HepG2 (cell line): ENCODE results near the gene SAP25. TPM values are rescaled to one million over a fixed set of nuclear protein-coding genes. Genes with fewer than 3 reads are reported as not detected.
A peak's percentile ranks its signal among the peaks of the same experiment; 100 is the strongest.

Experiments used
- FOXK2 ChIP-seq: fragments of 450-650 bp; IDR thresholded peaks from 2 replicates; pipeline ENCODE4 v1.6.1; 2016
- HOXA3 ChIP-seq: sonication (generic); formaldehyde crosslinking; IDR thresholded peaks from 2 replicates; pipeline ENCODE4 v1.5.0; 2020; ENCODE audit warnings: missing genetic modification reagents
- HOXA7 ChIP-seq: sonication (generic); formaldehyde crosslinking; IDR thresholded peaks from 2 replicates; pipeline ENCODE4 v1.8.1; 2022; ENCODE audit warnings: mild to moderate bottlenecking, missing genetic modification reagents, moderate library complexity
- KDM5A ChIP-seq: fragments of 200-600 bp; sonication (generic); IDR thresholded peaks from 2 replicates; pipeline ENCODE4 v1.7.0; 2018; ENCODE audit warnings: antibody characterized with exemption, mild to moderate bottlenecking, low read length, borderline replicate concordance
- MZF1 ChIP-seq: sonication (generic); formaldehyde crosslinking; IDR thresholded peaks from 2 replicates; pipeline ENCODE4 v1.8.1; 2023; ENCODE audit warnings: mild to moderate bottlenecking, missing genetic modification reagents, borderline replicate concordance
- NFATC3 ChIP-seq: sonication (generic); formaldehyde crosslinking; IDR thresholded peaks from 2 replicates; pipeline ENCODE4 v1.5.1; 2020; ENCODE audit warnings: mild to moderate bottlenecking, missing genetic modification reagents
- POLR2G ChIP-seq: fragments of 200-400 bp; formaldehyde crosslinking; IDR thresholded peaks from 2 replicates; pipeline ENCODE4 v1.6.1; 2018; ENCODE audit warnings: mild to moderate bottlenecking, low read depth, low read length, moderate library complexity
- RBM22 ChIP-seq: fragments of 200-400 bp; formaldehyde crosslinking; optimal IDR thresholded peaks from 2 replicates; pipeline ENCODE3; 2017; ENCODE audit warnings: mild to moderate bottlenecking, low read length, moderate library complexity
- TARDBP ChIP-seq: sonication (generic); formaldehyde crosslinking; IDR thresholded peaks from 2 replicates; pipeline ENCODE4 v1.8.0; 2022; ENCODE audit warnings: mild to moderate bottlenecking, missing genetic modification reagents
- ZBTB14 ChIP-seq: sonication (generic); formaldehyde crosslinking; IDR thresholded peaks from 2 replicates; pipeline ENCODE4 v1.4.0; 2020; ENCODE audit warnings: missing genetic modification reagents
- ZNF230 ChIP-seq: sonication (generic); formaldehyde crosslinking; IDR thresholded peaks from 2 replicates; pipeline ENCODE4 v1.4.0; 2020; ENCODE audit warnings: mild to moderate bottlenecking, missing genetic modification reagents
- ZNF333 ChIP-seq: sonication (generic); formaldehyde crosslinking; IDR thresholded peaks from 2 replicates; pipeline ENCODE4 v1.4.0; 2020; ENCODE audit warnings: mild to moderate bottlenecking, missing genetic modification reagents, borderline replicate concordance
- ZNF674 ChIP-seq: sonication (generic); formaldehyde crosslinking; IDR thresholded peaks from 2 replicates; pipeline ENCODE4 v1.5.0; 2020; ENCODE audit warnings: low read depth, mild to moderate bottlenecking, missing genetic modification reagents
- ZNF703 ChIP-seq: sonication (generic); formaldehyde crosslinking; IDR thresholded peaks from 2 replicates; pipeline ENCODE4 v1.5.1; 2020; ENCODE audit warnings: missing genetic modification reagents, mild to moderate bottlenecking, moderate library complexity, borderline replicate concordance
- ZNF766 ChIP-seq: sonication (generic); formaldehyde crosslinking; IDR thresholded peaks from 2 replicates; pipeline ENCODE4 v1.5.0; 2020; ENCODE audit warnings: missing genetic modification reagents, borderline replicate concordance
- ZNF83 ChIP-seq: sonication (generic); formaldehyde crosslinking; IDR thresholded peaks from 2 replicates; pipeline ENCODE4 v1.4.0; 2020; ENCODE audit warnings: missing genetic modification reagents, mild to moderate bottlenecking, borderline replicate concordance
- ZSCAN9 ChIP-seq: IDR thresholded peaks from 2 replicates; pipeline ENCODE4 v1.6.1; 2016; ENCODE audit warnings: borderline replicate concordance
- polyA plus RNA-seq, 8 experiments: library from polyadenylated mRNA; depleted of rRNA in 3 of 8; stranded (reverse) in 7 of 8; unstranded in 1 of 8; fragments of >200 nt; fragmentation: Illumina TruSeq in 4 of 8; extraction: Trizol in 4 of 8; gene quantifications; 2 replicates each; pipeline versions ENCODE4 v1.2.1 to v1.2.3, GENCODE V29; 2011 to 2016; ENCODE audit warnings: low read depth in 4 of 8, missing spikeins in 1 of 8, mixed read lengths in 1 of 8; ENCODE audit not compliant: insufficient read depth in 1 of 8
- total RNA-seq, 5 experiments: library from RNA; depleted of rRNA; stranded (reverse); fragments of >200 nt; fragmentation: Illumina TruSeq; extraction: Trizol; gene quantifications; 2 replicates each; pipeline ENCODE4 v1.2.3, GENCODE V29; 2016; ENCODE audit warnings: low read depth in 1 of 5
- TF ChIP-seq, protein P1 (sequence below): sonication (generic); formaldehyde crosslinking; IDR thresholded peaks from 2 replicates; pipeline ENCODE4 v1.4.0; 2020; ENCODE audit warnings: missing genetic modification reagents
- TF ChIP-seq, protein P2 (sequence below): sonication (generic); formaldehyde crosslinking; IDR thresholded peaks from 2 replicates; pipeline ENCODE4 v1.4.0; 2020; ENCODE audit warnings: mild to moderate bottlenecking, missing genetic modification reagents
- TF ChIP-seq, protein P3 (sequence below): sonication (generic); formaldehyde crosslinking; IDR thresholded peaks from 2 replicates; pipeline ENCODE4 v1.4.0; 2020; ENCODE audit warnings: missing genetic modification reagents
- TF ChIP-seq, protein P4 (sequence below): sonication (generic); formaldehyde crosslinking; IDR thresholded peaks from 2 replicates; pipeline ENCODE4 v1.8.0; 2022; ENCODE audit warnings: missing genetic modification reagents, mild to moderate bottlenecking, moderate library complexity, borderline replicate concordance

The SAP25 gene
- total and polyA plus RNA-seq, 2 of the 13 experiments (the other 11 are each of a cell fraction or from before 2014, with no cell fraction given) = 0.15 to 0.20 TPM

DNA sequence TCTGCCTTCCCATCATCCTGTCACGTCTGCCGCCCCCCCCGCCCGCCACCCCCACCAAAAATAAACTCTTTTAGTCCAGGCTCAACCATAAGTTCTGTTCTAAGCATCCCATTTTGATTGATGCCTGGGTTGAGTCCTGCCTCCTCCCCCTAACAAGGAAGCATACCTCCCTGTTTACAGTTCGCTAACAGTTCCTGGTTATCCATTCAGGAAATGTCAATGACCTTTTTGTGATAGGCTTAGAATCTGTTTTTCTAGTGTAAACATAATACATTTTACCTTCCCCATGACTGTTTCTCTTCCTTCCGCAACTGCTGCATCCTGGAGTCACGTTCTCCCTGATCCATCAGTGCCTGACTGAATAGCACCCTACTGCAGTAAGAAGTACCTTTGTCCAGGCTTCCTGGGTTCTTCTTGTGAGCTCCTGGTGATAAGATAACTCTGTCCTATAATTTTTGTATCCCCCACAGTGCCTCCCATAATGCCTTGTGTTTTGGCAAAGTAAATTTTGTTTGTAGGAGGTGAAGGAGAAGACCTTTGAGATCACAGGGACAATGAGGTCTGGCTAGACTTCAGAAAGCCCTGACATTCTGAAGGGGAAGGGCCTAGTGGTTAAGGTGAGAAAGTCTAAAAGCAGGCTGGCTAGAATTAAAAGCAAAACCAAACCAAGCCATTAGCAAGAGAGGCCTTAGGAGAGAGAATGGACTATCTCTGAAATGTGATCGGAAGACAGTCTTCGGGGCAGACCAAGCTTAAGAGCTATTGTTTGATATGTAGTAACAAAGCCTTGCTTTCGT, 27.4 kb downstream of the SAP25 start (continued):
- TF ChIP-seq, protein P1, sequence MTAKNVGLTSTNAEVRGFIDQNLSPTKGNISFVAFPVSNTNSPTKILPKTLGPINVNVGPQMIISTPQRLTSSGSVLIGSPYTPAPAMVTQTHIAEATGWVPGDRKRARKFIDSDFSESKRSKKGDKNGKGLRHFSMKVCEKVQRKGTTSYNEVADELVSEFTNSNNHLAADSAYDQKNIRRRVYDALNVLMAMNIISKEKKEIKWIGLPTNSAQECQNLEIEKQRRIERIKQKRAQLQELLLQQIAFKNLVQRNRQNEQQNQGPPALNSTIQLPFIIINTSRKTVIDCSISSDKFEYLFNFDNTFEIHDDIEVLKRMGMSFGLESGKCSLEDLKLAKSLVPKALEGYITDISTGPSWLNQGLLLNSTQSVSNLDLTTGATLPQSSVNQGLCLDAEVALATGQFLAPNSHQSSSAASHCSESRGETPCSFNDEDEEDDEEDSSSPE (CRISPR knock-in tag) = no peak
- TF ChIP-seq ZSCAN9 = peak; percentile 18
- TF ChIP-seq ZNF230 (CRISPR knock-in tag) = no peak
- no peak for TF ChIP-seq ZBTB14 (CRISPR knock-in tag)
- no peak for TF ChIP-seq ZNF766
- 0 out of 2 replicates have a peak, but pooled peaks have one; percentile 69 for TF ChIP-seq ZNF703 (CRISPR knock-in tag)
- no peak for TF ChIP-seq ZNF83 (CRISPR knock-in tag)
- TF ChIP-seq NFATC3 = no peak
- TF ChIP-seq ZNF333 (CRISPR knock-in tag) = no peak
- TF ChIP-seq, protein P2, sequence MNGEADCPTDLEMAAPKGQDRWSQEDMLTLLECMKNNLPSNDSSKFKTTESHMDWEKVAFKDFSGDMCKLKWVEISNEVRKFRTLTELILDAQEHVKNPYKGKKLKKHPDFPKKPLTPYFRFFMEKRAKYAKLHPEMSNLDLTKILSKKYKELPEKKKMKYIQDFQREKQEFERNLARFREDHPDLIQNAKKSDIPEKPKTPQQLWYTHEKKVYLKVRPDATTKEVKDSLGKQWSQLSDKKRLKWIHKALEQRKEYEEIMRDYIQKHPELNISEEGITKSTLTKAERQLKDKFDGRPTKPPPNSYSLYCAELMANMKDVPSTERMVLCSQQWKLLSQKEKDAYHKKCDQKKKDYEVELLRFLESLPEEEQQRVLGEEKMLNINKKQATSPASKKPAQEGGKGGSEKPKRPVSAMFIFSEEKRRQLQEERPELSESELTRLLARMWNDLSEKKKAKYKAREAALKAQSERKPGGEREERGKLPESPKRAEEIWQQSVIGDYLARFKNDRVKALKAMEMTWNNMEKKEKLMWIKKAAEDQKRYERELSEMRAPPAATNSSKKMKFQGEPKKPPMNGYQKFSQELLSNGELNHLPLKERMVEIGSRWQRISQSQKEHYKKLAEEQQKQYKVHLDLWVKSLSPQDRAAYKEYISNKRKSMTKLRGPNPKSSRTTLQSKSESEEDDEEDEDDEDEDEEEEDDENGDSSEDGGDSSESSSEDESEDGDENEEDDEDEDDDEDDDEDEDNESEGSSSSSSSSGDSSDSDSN (CRISPR knock-in tag) = no peak
- TF ChIP-seq TARDBP = peak; percentile 48
- TF ChIP-seq HOXA3 (CRISPR knock-in tag) = peak; percentile 19; the same call in 1 of the 2 replicates
- TF ChIP-seq RBM22 = peak; percentile 25
- TF ChIP-seq KDM5A = peak; percentile 21; the same call in 1 of the 2 replicates
- no peak for TF ChIP-seq HOXA7
- TF ChIP-seq ZNF674 (CRISPR knock-in tag) = no peak
- TF ChIP-seq FOXK2 = peak; percentile 95
- TF ChIP-seq MZF1 = no peak
- TF ChIP-seq, protein P3, sequence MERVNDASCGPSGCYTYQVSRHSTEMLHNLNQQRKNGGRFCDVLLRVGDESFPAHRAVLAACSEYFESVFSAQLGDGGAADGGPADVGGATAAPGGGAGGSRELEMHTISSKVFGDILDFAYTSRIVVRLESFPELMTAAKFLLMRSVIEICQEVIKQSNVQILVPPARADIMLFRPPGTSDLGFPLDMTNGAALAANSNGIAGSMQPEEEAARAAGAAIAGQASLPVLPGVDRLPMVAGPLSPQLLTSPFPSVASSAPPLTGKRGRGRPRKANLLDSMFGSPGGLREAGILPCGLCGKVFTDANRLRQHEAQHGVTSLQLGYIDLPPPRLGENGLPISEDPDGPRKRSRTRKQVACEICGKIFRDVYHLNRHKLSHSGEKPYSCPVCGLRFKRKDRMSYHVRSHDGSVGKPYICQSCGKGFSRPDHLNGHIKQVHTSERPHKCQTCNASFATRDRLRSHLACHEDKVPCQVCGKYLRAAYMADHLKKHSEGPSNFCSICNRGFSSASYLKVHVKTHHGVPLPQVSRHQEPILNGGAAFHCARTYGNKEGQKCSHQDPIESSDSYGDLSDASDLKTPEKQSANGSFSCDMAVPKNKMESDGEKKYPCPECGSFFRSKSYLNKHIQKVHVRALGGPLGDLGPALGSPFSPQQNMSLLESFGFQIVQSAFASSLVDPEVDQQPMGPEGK (CRISPR knock-in tag) = peak; percentile 74
- TF ChIP-seq, protein P4, sequence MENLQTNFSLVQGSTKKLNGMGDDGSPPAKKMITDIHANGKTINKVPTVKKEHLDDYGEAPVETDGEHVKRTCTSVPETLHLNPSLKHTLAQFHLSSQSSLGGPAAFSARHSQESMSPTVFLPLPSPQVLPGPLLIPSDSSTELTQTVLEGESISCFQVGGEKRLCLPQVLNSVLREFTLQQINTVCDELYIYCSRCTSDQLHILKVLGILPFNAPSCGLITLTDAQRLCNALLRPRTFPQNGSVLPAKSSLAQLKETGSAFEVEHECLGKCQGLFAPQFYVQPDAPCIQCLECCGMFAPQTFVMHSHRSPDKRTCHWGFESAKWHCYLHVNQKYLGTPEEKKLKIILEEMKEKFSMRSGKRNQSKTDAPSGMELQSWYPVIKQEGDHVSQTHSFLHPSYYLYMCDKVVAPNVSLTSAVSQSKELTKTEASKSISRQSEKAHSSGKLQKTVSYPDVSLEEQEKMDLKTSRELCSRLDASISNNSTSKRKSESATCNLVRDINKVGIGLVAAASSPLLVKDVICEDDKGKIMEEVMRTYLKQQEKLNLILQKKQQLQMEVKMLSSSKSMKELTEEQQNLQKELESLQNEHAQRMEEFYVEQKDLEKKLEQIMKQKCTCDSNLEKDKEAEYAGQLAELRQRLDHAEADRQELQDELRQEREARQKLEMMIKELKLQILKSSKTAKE (CRISPR knock-in tag) = peak; percentile 86
- TF ChIP-seq POLR2G = peak; percentile 78
